Measurements from ENCODE around the gene ABCF2. TPM values are rescaled to one million over a fixed set of nuclear protein-coding genes. Genes with fewer than 3 reads are reported as not detected.

ABCF2 gene
- total RNA-seq, 2 donors from 2014 or later = 11.9 to 13.5 TPM

GRCh38 chr7:151179287-151179860, 47.6 kb downstream of the ABCF2 start:
- no peaks in the 10 kb centered on the region for H3K36me3 ChIP-seq (replicated peaks in 1 of 2; ENCODE audit: insufficient read depth in 1 of 2, low read depth in 2 of 2)
- ATAC-seq (no peak), DNase-seq (no peak)
- H3K27me3 ChIP-seq = no peaks in the 10 kb centered on the region
- TF ChIP-seq POLR2A (IDR thresholded peaks at IDR 0.05) (no peak), CTCF (IDR thresholded peaks at IDR 0.05) (no peak)
- H3K9me3 ChIP-seq = no peaks in the 10 kb centered on the region
- no peak overlapping the region for H3K27ac ChIP-seq
- no peaks in the 10 kb centered on the region for H3K4me1 ChIP-seq
- H3K4me3 ChIP-seq = no peak overlapping the region
- WGBS, 2 donors = 56 to 76% methylated on average over 7 to 8 of the region's 8 CpGs
- intact Hi-C loops (cut with DNase I) = no loop called here

DNA sequence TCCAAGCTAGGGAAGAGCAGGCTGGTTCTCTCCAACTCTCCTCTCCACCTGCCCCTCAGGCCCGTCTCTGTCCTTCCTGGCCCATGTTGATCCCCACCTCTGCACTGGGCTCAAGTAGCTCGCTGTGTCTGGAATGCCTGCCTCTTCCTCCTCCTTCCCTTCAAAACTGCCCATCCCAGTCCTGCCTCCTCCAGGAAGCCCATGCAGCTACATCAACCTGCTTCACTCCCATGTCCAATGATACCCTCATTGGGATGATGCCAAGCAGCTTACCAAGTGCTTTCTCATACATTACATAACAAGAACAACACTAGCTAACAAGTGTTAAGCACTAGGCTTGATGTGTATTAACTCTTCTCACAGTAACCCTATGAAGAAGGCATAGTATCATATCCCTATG, 48.2 kb downstream of the ABCF2 start:
- intact Hi-C loops (cut with DNase I) = no loop called here

GRCh38 chr7:151178236-151178635, 48.8 kb downstream of the ABCF2 start:
- H3K4me3 ChIP-seq = no peak overlapping the region
- ATAC-seq (no peak), DNase-seq (no peak)
- H3K36me3 ChIP-seq (replicated peaks in 1 of 2; ENCODE audit: insufficient read depth in 1 of 2, low read depth in 2 of 2) = no peaks in the 10 kb centered on the region
- peaks cover 0 to 10% of the 10 kb centered on the region in 2 donors for H3K27me3 ChIP-seq
- intact Hi-C loops (cut with DNase I) = no loop called here
- TF ChIP-seq CTCF (IDR thresholded peaks at IDR 0.05) = no peak
- no peak overlapping the region for H3K27ac ChIP-seq
- H3K4me1 ChIP-seq = no peaks in the 10 kb centered on the region
- WGBS, 2 donors = 79 to 83% methylated on average over 6 to 9 of the region's 9 CpGs
- H3K9me3 ChIP-seq = no peaks in the 10 kb centered on the region

More for the DNA sequence above, 48.2 kb downstream of the ABCF2 start:
- DNase-seq = no peak
- Histone ChIP-seq H3K9me3 (no peaks in the 10 kb centered on the region), H3K27me3 (peaks cover 0 to 4% of the 10 kb centered on the region in 2 donors), H3K4me3 (no peak overlapping the region), H3K27ac (no peak overlapping the region), H3K4me1 (no peaks in the 10 kb centered on the region), H3K36me3 (replicated peaks in 1 of 2; ENCODE audit: insufficient read depth in 1 of 2, low read depth in 2 of 2) (no peaks in the 10 kb centered on the region)
- 47 to 64% methylated on average over 2 of the region's 2 CpGs for WGBS, 2 donors
- ATAC-seq = no peak
- TF ChIP-seq POLR2A (IDR thresholded peaks at IDR 0.05) = no peak
- no peak for TF ChIP-seq CTCF (IDR thresholded peaks at IDR 0.05)

- Histone ChIP-seq H3K27ac (no peak overlapping the region), H3K4me1 (no peaks in the 10 kb centered on the region), H3K4me3 (no peak overlapping the region), H3K9me3 (no peaks in the 10 kb centered on the region), H3K36me3 (replicated peaks in 1 of 2; ENCODE audit: insufficient read depth in 1 of 2, low read depth in 2 of 2) (no peaks in the 10 kb centered on the region), H3K27me3 (peaks cover 0 to 11% of the 10 kb centered on the region in 2 donors)
- no peak for DNase-seq
- WGBS, 2 donors = 64 to 90% methylated on average over 1 of the region's 1 CpG
- no peak for ATAC-seq
- intact Hi-C loops (cut with DNase I) = no loop called here
- TF ChIP-seq POLR2A (IDR thresholded peaks at IDR 0.05) (no peak), CTCF (IDR thresholded peaks at IDR 0.05) (no peak)
Measured at GRCh38 chr7:151177310-151177709, 49.7 kb downstream of the ABCF2 start.

DNA sequence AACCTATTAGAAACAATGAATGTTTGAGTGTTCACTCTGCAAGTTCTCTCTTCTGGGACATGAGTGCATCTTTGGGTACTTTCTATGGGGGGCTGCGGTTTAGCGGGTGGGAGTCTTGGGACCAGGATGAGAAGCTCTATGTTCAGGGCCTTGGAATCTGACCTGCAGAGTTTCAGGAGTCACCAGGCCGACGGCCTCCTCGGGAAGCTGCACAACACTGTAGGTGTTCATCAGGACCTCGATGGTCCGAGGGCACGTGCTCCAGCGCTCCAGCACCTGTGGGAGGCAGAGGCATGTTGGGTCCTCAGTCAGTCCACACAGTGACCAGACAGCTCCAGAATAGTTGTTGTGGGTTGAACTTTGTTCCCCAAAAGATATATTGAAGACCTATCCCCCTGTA, 50.6 kb downstream of the ABCF2 start:
- H3K27me3 ChIP-seq = peaks cover 0 to 11% of the 10 kb centered on the region in 2 donors
- no peaks in the 10 kb centered on the region for H3K36me3 ChIP-seq (replicated peaks in 1 of 2; ENCODE audit: insufficient read depth in 1 of 2, low read depth in 2 of 2)
- H3K4me3 ChIP-seq = no peak overlapping the region
- H3K27ac ChIP-seq = no peak overlapping the region
- WGBS, 2 donors = 71 to 85% methylated on average over 9 of the region's 9 CpGs
- H3K4me1 ChIP-seq = no peaks in the 10 kb centered on the region
- ATAC-seq (no peak), DNase-seq (no peak)
- intact Hi-C loops (cut with DNase I) = no loop called here
- no peak for TF ChIP-seq CTCF (IDR thresholded peaks at IDR 0.05)
- TF ChIP-seq POLR2A (IDR thresholded peaks at IDR 0.05) = no peak
- no peaks in the 10 kb centered on the region for H3K9me3 ChIP-seq
